PC-3 (cell line): ENCODE results near the gene PIGK.

Source experiments
- CTCF ChIP-seq: fragments of 300-600 bp; sonication (generic); conservative IDR thresholded peaks from 2 replicates; pipeline ENCODE4 v1.5.1; 2017; ENCODE audit warnings: antibody characterized with exemption, low read depth, mild to moderate bottlenecking, low read length
- EZH2 ChIP-seq: fragments of 300-600 bp; sonication (generic); IDR thresholded peaks from one replicate; pipeline ENCODE4 v1.6.1; 2017; ENCODE audit warnings: antibody characterized with exemption, mild to moderate bottlenecking, low read length; ENCODE audit not compliant: unreplicated experiment

GRCh38 chr1:77065693-77066342, 153.4 kb downstream of the PIGK start:
- TF ChIP-seq CTCF = no peak
- no peak for TF ChIP-seq EZH2
